ENCODE measurements around the gene SHANK3.

The SHANK3 gene

GRCh38 chr22:50711446-50712340 is 39.1 kb downstream of the SHANK3 start:
- Histone ChIP-seq H3K36me3 (ENCODE audit: control insufficient read depth, insufficient read depth, low read length) (no peaks in the 10 kb centered on the region), H3K27me3 (replicated peaks; ENCODE audit: control insufficient read depth, insufficient read depth, low read length) (no peaks in the 10 kb centered on the region; the same call in 1 of the 2 replicates), H3K4me3 (replicated peaks; ENCODE audit: low read depth, low read length) (no peak overlapping the region)
- TF ChIP-seq, protein P1, sequence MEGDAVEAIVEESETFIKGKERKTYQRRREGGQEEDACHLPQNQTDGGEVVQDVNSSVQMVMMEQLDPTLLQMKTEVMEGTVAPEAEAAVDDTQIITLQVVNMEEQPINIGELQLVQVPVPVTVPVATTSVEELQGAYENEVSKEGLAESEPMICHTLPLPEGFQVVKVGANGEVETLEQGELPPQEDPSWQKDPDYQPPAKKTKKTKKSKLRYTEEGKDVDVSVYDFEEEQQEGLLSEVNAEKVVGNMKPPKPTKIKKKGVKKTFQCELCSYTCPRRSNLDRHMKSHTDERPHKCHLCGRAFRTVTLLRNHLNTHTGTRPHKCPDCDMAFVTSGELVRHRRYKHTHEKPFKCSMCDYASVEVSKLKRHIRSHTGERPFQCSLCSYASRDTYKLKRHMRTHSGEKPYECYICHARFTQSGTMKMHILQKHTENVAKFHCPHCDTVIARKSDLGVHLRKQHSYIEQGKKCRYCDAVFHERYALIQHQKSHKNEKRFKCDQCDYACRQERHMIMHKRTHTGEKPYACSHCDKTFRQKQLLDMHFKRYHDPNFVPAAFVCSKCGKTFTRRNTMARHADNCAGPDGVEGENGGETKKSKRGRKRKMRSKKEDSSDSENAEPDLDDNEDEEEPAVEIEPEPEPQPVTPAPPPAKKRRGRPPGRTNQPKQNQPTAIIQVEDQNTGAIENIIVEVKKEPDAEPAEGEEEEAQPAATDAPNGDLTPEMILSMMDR (IDR thresholded peaks at IDR 0.05; ENCODE audit: insufficient read depth, low read length, poor library complexity, severe bottlenecking), result no peak
- no peak for DNase-seq (ENCODE audit: extremely low read depth, insufficient read length)

- Histone ChIP-seq H3K4me3 (replicated peaks; ENCODE audit: low read depth, low read length) (no peak overlapping the region), H3K27me3 (replicated peaks; ENCODE audit: control insufficient read depth, insufficient read depth, low read length) (no peaks in the 10 kb centered on the region; the same call in 1 of the 2 replicates), H3K36me3 (ENCODE audit: control insufficient read depth, insufficient read depth, low read length) (no peaks in the 10 kb centered on the region)
- TF ChIP-seq, protein P1 (IDR thresholded peaks at IDR 0.05; ENCODE audit: insufficient read depth, low read length, poor library complexity, severe bottlenecking), result no peak
- no peak for DNase-seq (ENCODE audit: extremely low read depth, insufficient read length)
Observed at GRCh38 chr22:50712341-50713007, 39.9 kb downstream of the SHANK3 start.

DNA sequence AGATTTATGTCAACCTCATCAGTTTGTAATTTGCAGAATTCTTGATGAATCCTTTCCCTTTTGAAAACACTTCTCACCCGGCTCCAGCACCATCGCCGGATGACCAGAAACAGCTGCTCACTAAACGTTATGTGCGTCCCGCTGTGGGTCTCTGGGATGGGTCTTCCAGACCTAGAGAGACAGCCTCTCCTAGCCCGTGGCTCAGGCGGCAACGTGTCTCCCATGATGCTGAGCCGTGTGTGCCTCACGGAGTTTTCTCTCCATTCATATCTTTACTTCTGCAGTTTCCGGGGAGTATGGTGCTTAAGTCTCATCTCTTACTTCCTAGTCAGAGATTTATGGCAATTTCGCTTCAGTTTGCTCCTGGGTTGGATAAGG is 40.4 kb downstream of the SHANK3 start:
- Histone ChIP-seq H3K36me3 (ENCODE audit: control insufficient read depth, insufficient read depth, low read length) (no peaks in the 10 kb centered on the region), H3K4me3 (replicated peaks; ENCODE audit: low read depth, low read length) (no peak overlapping the region), H3K27me3 (replicated peaks; ENCODE audit: control insufficient read depth, insufficient read depth, low read length) (no peaks in the 10 kb centered on the region; the same call in 1 of the 2 replicates)
- no peak for DNase-seq (ENCODE audit: extremely low read depth, insufficient read length)
- TF ChIP-seq, protein P1 (IDR thresholded peaks at IDR 0.05; ENCODE audit: insufficient read depth, low read length, poor library complexity, severe bottlenecking), result no peak

- Histone ChIP-seq H3K36me3 (ENCODE audit: control insufficient read depth, insufficient read depth, low read length) (no peaks in the 10 kb centered on the region), H3K27me3 (replicated peaks; ENCODE audit: control insufficient read depth, insufficient read depth, low read length) (no peaks in the 10 kb centered on the region; the same call in 1 of the 2 replicates), H3K4me3 (replicated peaks; ENCODE audit: low read depth, low read length) (no peak overlapping the region)
- no peak for DNase-seq (ENCODE audit: extremely low read depth, insufficient read length)
- TF ChIP-seq, protein P1 (IDR thresholded peaks at IDR 0.05; ENCODE audit: insufficient read depth, low read length, poor library complexity, severe bottlenecking), result no peak
Observed at GRCh38 chr22:50713571-50714056, 41.0 kb downstream of the SHANK3 start.

DNA sequence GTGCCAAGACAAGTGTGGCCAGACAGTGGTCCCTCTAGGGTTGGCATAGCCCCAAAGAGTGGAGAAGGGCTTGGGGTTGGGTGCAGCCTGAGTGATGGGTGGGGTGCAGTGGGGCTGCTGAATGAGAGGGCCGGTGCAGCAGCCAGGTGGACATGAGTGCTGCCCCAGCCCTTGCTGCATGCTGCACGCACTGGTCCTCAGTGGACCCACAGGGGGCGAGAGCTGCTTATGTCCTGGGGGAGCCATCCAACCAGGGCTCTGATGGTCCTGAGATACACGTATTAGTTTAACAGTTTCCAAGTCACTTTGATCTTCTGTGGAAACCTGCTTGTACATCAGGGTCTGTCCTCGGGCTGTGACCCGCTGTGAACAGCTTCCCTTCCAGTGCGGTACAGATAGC is 41.5 kb downstream of the SHANK3 start:
- H3K4me3 ChIP-seq (replicated peaks; ENCODE audit: low read depth, low read length), result no peak overlapping the region
- DNase-seq (ENCODE audit: extremely low read depth, insufficient read length), result no peak
- H3K36me3 ChIP-seq (ENCODE audit: control insufficient read depth, insufficient read depth, low read length), result no peaks in the 10 kb centered on the region
- H3K27me3 ChIP-seq (replicated peaks; ENCODE audit: control insufficient read depth, insufficient read depth, low read length), result no peaks in the 10 kb centered on the region; the same call in 1 of the 2 replicates
- TF ChIP-seq, protein P1 (IDR thresholded peaks at IDR 0.05; ENCODE audit: insufficient read depth, low read length, poor library complexity, severe bottlenecking), result no peak
